ENCODE measurements around the gene WDFY3. TPM values are rescaled to one million over a fixed set of nuclear protein-coding genes. Genes with fewer than 3 reads are reported as not detected.

The WDFY3 gene
- total and polyA plus RNA-seq, 4 donors = 7.5 to 229 (median 75.8) TPM

- no peaks in the 10 kb centered on the region for H3K27me3 ChIP-seq (ENCODE audit: control insufficient read depth in 3 of 3, insufficient read depth in 3 of 3, low read length in 2 of 3)
- WGBS, 2 donors = 62 to 80% methylated on average over 2 of the region's 2 CpGs
Observed at GRCh38 chr4:84647312-84647884, 319.1 kb downstream of the WDFY3 start.

GRCh38 chr4:84644087-84644486 is 322.4 kb downstream of the WDFY3 start:
- Histone ChIP-seq H3K36me3 (ENCODE audit: control insufficient read depth in 4 of 4, insufficient read depth in 4 of 4, low read length in 4 of 4) (peaks cover 0 to 2% (median 0%) of the 10 kb centered on the region in 4 donors), H3K27me3 (ENCODE audit: control insufficient read depth in 3 of 3, insufficient read depth in 3 of 3, low read length in 2 of 3) (no peaks in the 10 kb centered on the region), H3K27ac (ENCODE audit: low read depth in 1 of 2, low read length in 1 of 2) (no peak overlapping the region), H3K4me3 (no peak overlapping the region), H3K4me1 (ENCODE audit: control insufficient read depth in 5 of 5, insufficient read depth in 5 of 5, low read length in 5 of 5) (peaks cover 0 to 9% (median 0%) of the 10 kb centered on the region in 5 donors), H3K9me3 (ENCODE audit: control insufficient read depth in 4 of 4, insufficient read depth in 3 of 4, low read length in 3 of 4) (no peaks in the 10 kb centered on the region), H3K9ac (ENCODE audit: insufficient read depth in 1 of 2, low read length in 2 of 2) (no peak overlapping the region)
- no peak for DNase-seq
- 93 to 96% methylated on average over 5 of the region's 5 CpGs for WGBS, 2 donors
- ATAC-seq (ENCODE audit: insufficient read depth, low FRiP score) = no peak
- no peak for TF ChIP-seq CTCF (IDR thresholded peaks at IDR 0.05; ENCODE audit: control extremely low read depth, extremely low read depth)

More at GRCh38 chr4:84647312-84647884, 319.1 kb downstream of the WDFY3 start:
- Histone ChIP-seq H3K27ac (ENCODE audit: low read depth in 1 of 2, low read length in 1 of 2) (no peak overlapping the region), H3K9ac (ENCODE audit: insufficient read depth in 1 of 2, low read length in 2 of 2) (no peak overlapping the region), H3K36me3 (ENCODE audit: control insufficient read depth in 4 of 4, insufficient read depth in 4 of 4, low read length in 4 of 4) (peaks cover 0 to 2% (median under 1%) of the 10 kb centered on the region in 4 donors), H3K9me3 (ENCODE audit: control insufficient read depth in 4 of 4, insufficient read depth in 3 of 4, low read length in 3 of 4) (no peaks in the 10 kb centered on the region), H3K4me1 (ENCODE audit: control insufficient read depth in 5 of 5, insufficient read depth in 5 of 5, low read length in 5 of 5) (peaks cover 0 to 12% (median 4%) of the 10 kb centered on the region in 5 donors), H3K4me3 (no peak overlapping the region)
- TF ChIP-seq CTCF (IDR thresholded peaks at IDR 0.05; ENCODE audit: control extremely low read depth, extremely low read depth) = no peak
- DNase-seq (no peak), ATAC-seq (ENCODE audit: insufficient read depth, low FRiP score) (no peak)

- Histone ChIP-seq H3K9ac (ENCODE audit: insufficient read depth in 1 of 2, low read length in 2 of 2) (no peak overlapping the region), H3K27ac (ENCODE audit: low read depth in 1 of 2, low read length in 1 of 2) (no peak overlapping the region), H3K4me3 (no peak overlapping the region), H3K9me3 (ENCODE audit: control insufficient read depth in 4 of 4, insufficient read depth in 3 of 4, low read length in 3 of 4) (no peaks in the 10 kb centered on the region), H3K36me3 (ENCODE audit: control insufficient read depth in 4 of 4, insufficient read depth in 4 of 4, low read length in 4 of 4) (no peaks in the 10 kb centered on the region), H3K27me3 (ENCODE audit: control insufficient read depth in 3 of 3, insufficient read depth in 3 of 3, low read length in 2 of 3) (no peaks in the 10 kb centered on the region), H3K4me1 (ENCODE audit: control insufficient read depth in 5 of 5, insufficient read depth in 5 of 5, low read length in 5 of 5) (peaks cover 0 to 6% (median 0%) of the 10 kb centered on the region in 5 donors)
- ATAC-seq (ENCODE audit: insufficient read depth, low FRiP score) (no peak), DNase-seq (no peak)
- TF ChIP-seq CTCF (IDR thresholded peaks at IDR 0.05; ENCODE audit: control extremely low read depth, extremely low read depth) = no peak
- WGBS, 2 donors = 94 to 96% methylated on average over 1 of the region's 1 CpG
Observed at GRCh38 chr4:84639145-84639544, 327.3 kb downstream of the WDFY3 start.

GRCh38 chr4:84638092-84638491 is 328.4 kb downstream of the WDFY3 start:
- no peaks in the 10 kb centered on the region for H3K36me3 ChIP-seq (ENCODE audit: control insufficient read depth in 4 of 4, insufficient read depth in 4 of 4, low read length in 4 of 4)
- H3K27me3 ChIP-seq (ENCODE audit: control insufficient read depth in 3 of 3, insufficient read depth in 3 of 3, low read length in 2 of 3) = no peaks in the 10 kb centered on the region
- peaks cover 0 to 6% (median 0%) of the 10 kb centered on the region in 5 donors for H3K4me1 ChIP-seq (ENCODE audit: control insufficient read depth in 5 of 5, insufficient read depth in 5 of 5, low read length in 5 of 5)
- no peak overlapping the region for H3K27ac ChIP-seq (ENCODE audit: low read depth in 1 of 2, low read length in 1 of 2)
- H3K4me3 ChIP-seq = no peak overlapping the region
- no peak for TF ChIP-seq CTCF (IDR thresholded peaks at IDR 0.05; ENCODE audit: control extremely low read depth, extremely low read depth)
- DNase-seq = no peak
- no peaks in the 10 kb centered on the region for H3K9me3 ChIP-seq (ENCODE audit: control insufficient read depth in 4 of 4, insufficient read depth in 3 of 4, low read length in 3 of 4)
- ATAC-seq (ENCODE audit: insufficient read depth, low FRiP score) = no peak
- H3K9ac ChIP-seq (ENCODE audit: insufficient read depth in 1 of 2, low read length in 2 of 2) = no peak overlapping the region
